NCI-H345 treated with DMSO at 0.1 percent for 48 hours (cell line): Measurements from ENCODE around the gene ACACA.

Source experiments
- DNase-seq: peaks from one replicate; lab custom pipeline; 2025; ENCODE audit not compliant: unreplicated experiment; lab: John Stamatoyannopoulos, UW

Gene ACACA

GRCh38 chr17:37137070-37137610 lies 269.5 kb downstream of the ACACA start:
- no peak for DNase-seq

GRCh38 chr17:37135576-37135975 lies 271.1 kb downstream of the ACACA start:
- DNase-seq, result no peak

- no peak for DNase-seq
These were observed 272.6 kb downstream of the ACACA start for GRCh38 chr17:37134050-37134449.

GRCh38 chr17:37133136-37133535 lies 273.5 kb downstream of the ACACA start:
- DNase-seq, result no peak

- DNase-seq, result no peak
These were observed 274.7 kb downstream of the ACACA start for GRCh38 chr17:37131669-37132611.

GRCh38 chr17:37130984-37131446 lies 275.6 kb downstream of the ACACA start:
- DNase-seq, result no peak

GRCh38 chr17:37124821-37125173 lies 281.8 kb downstream of the ACACA start:
- DNase-seq, result no peak

GRCh38 chr17:37123941-37124820 lies 282.5 kb downstream of the ACACA start:
- DNase-seq, result no peak

GRCh38 chr17:37123386-37123785 lies 283.2 kb downstream of the ACACA start:
- no peak for DNase-seq

- no peak for DNase-seq
These were observed 285.0 kb downstream of the ACACA start for GRCh38 chr17:37121616-37122015.

GRCh38 chr17:37118366-37119137 lies 288.1 kb downstream of the ACACA start:
- DNase-seq, result no peak

- peak; percentile 3 for DNase-seq
These were observed 289.1 kb downstream of the ACACA start for GRCh38 chr17:37117373-37118142.

- no peak for DNase-seq
These were observed 289.9 kb downstream of the ACACA start for GRCh38 chr17:37116671-37117185.

- no peak for DNase-seq
These were observed 295.3 kb downstream of the ACACA start for GRCh38 chr17:37111329-37111728.

- DNase-seq, result no peak
These were observed 295.9 kb downstream of the ACACA start for GRCh38 chr17:37110746-37111145.

GRCh38 chr17:37109731-37110710 lies 296.6 kb downstream of the ACACA start:
- no peak for DNase-seq

GRCh38 chr17:37109106-37109505 lies 297.5 kb downstream of the ACACA start:
- DNase-seq, result no peak

GRCh38 chr17:37107406-37108083 lies 299.1 kb downstream of the ACACA start:
- DNase-seq, result no peak
